ENCODE results near the gene CUL1. TPM values are rescaled to one million over a fixed set of nuclear protein-coding genes. Genes with fewer than 3 reads are reported as not detected.

Gene CUL1
- total and polyA plus RNA-seq, 4 donors: 22.9 to 56.5 (median 32.8) TPM

- H3K27me3 ChIP-seq (ENCODE audit: control insufficient read depth in 3 of 3, insufficient read depth in 3 of 3, low read length in 2 of 3): no peaks in the 10 kb centered on the region
- no peak for ATAC-seq (ENCODE audit: insufficient read depth, low FRiP score)
- WGBS, 2 donors: 87 to 91% methylated on average over 10 of the region's 10 CpGs
- DNase-seq: no peak
- peaks cover 0 to 2% (median 0%) of the 10 kb centered on the region in 5 donors for H3K4me1 ChIP-seq (ENCODE audit: control insufficient read depth in 5 of 5, insufficient read depth in 5 of 5, low read length in 5 of 5)
- H3K27ac ChIP-seq (ENCODE audit: low read depth in 1 of 2, low read length in 1 of 2): no peak overlapping the region
- TF ChIP-seq CTCF (IDR thresholded peaks at IDR 0.05; ENCODE audit: control extremely low read depth, extremely low read depth): no peak
- no peak overlapping the region for H3K4me3 ChIP-seq
- peaks cover 24 to 44% (median 38%) of the 10 kb centered on the region in 4 donors for H3K36me3 ChIP-seq (ENCODE audit: control insufficient read depth in 4 of 4, insufficient read depth in 4 of 4, low read length in 4 of 4)
- peaks cover 0 to 5% (median 0%) of the 10 kb centered on the region in 4 donors for H3K9me3 ChIP-seq (ENCODE audit: control insufficient read depth in 4 of 4, insufficient read depth in 3 of 4, low read length in 3 of 4)
- no peak overlapping the region for H3K9ac ChIP-seq (ENCODE audit: insufficient read depth in 1 of 2, low read length in 2 of 2)
Measured at GRCh38 chr7:148799893-148800555, 101.3 kb downstream of the CUL1 start.

GRCh38 chr7:148800677-148801076 lies 102.0 kb downstream of the CUL1 start:
- DNase-seq: no peak
- ATAC-seq (ENCODE audit: insufficient read depth, low FRiP score): no peak
- H3K9ac ChIP-seq (ENCODE audit: insufficient read depth in 1 of 2, low read length in 2 of 2): no peak overlapping the region
- peaks cover 0 to 5% (median 0%) of the 10 kb centered on the region in 4 donors for H3K9me3 ChIP-seq (ENCODE audit: control insufficient read depth in 4 of 4, insufficient read depth in 3 of 4, low read length in 3 of 4)
- WGBS, 2 donors: 91 to 94% methylated on average over 13 of the region's 13 CpGs
- peaks cover 0 to 2% (median 0%) of the 10 kb centered on the region in 5 donors for H3K4me1 ChIP-seq (ENCODE audit: control insufficient read depth in 5 of 5, insufficient read depth in 5 of 5, low read length in 5 of 5)
- H3K27ac ChIP-seq (ENCODE audit: low read depth in 1 of 2, low read length in 1 of 2): no peak overlapping the region
- no peaks in the 10 kb centered on the region for H3K27me3 ChIP-seq (ENCODE audit: control insufficient read depth in 3 of 3, insufficient read depth in 3 of 3, low read length in 2 of 3)
- H3K36me3 ChIP-seq (ENCODE audit: control insufficient read depth in 4 of 4, insufficient read depth in 4 of 4, low read length in 4 of 4): peaks cover 24 to 46% (median 37%) of the 10 kb centered on the region in 4 donors
- no peak for TF ChIP-seq CTCF (IDR thresholded peaks at IDR 0.05; ENCODE audit: control extremely low read depth, extremely low read depth)
- H3K4me3 ChIP-seq: no peak overlapping the region

GRCh38 chr7:148802101-148802493 lies 103.4 kb downstream of the CUL1 start:
- no peak for ATAC-seq (ENCODE audit: insufficient read depth, low FRiP score)
- Histone ChIP-seq H3K27ac (ENCODE audit: low read depth in 1 of 2, low read length in 1 of 2) (no peak overlapping the region), H3K9ac (ENCODE audit: insufficient read depth in 1 of 2, low read length in 2 of 2) (no peak overlapping the region), H3K4me1 (ENCODE audit: control insufficient read depth in 5 of 5, insufficient read depth in 5 of 5, low read length in 5 of 5) (no peaks in the 10 kb centered on the region), H3K4me3 (no peak overlapping the region), H3K36me3 (ENCODE audit: control insufficient read depth in 4 of 4, insufficient read depth in 4 of 4, low read length in 4 of 4) (peaks cover 32 to 47% (median 35%) of the 10 kb centered on the region in 4 donors), H3K27me3 (ENCODE audit: control insufficient read depth in 3 of 3, insufficient read depth in 3 of 3, low read length in 2 of 3) (no peaks in the 10 kb centered on the region), H3K9me3 (ENCODE audit: control insufficient read depth in 4 of 4, insufficient read depth in 3 of 4, low read length in 3 of 4) (peaks cover 0 to 5% (median 0%) of the 10 kb centered on the region in 4 donors)
- 94 to 95% methylated on average over 10 of the region's 10 CpGs for WGBS, 2 donors
- no peak for TF ChIP-seq CTCF (IDR thresholded peaks at IDR 0.05; ENCODE audit: control extremely low read depth, extremely low read depth)
- no peak for DNase-seq
